Measurements from ENCODE around the gene SH2D1B. TPM values are rescaled to one million over a fixed set of nuclear protein-coding genes. Genes with fewer than 3 reads are reported as not detected.

The SH2D1B gene
- total RNA-seq, 3 donors from 2014 or later = 0.33 TPM; not detected in 2

- H3K27me3 ChIP-seq = no peaks in the 10 kb centered on the region
- H3K36me3 ChIP-seq = no peaks in the 10 kb centered on the region
- no peak for DNase-seq (ENCODE audit: low spot score in 2 of 2)
- H3K4me1 ChIP-seq = no peaks in the 10 kb centered on the region
- H3K27ac ChIP-seq = no peak overlapping the region
- intact Hi-C loops (cut with DNase I; ENCODE audit: low total_unique reads) = no loop called here
- H3K9me3 ChIP-seq = no peaks in the 10 kb centered on the region
- H3K4me3 ChIP-seq = no peak overlapping the region
- TF ChIP-seq POLR2AphosphoS5 (IDR thresholded peaks at IDR 0.05) = no peak
- no peak for TF ChIP-seq POLR2A (IDR thresholded peaks at IDR 0.05)
- no peak for TF ChIP-seq CTCF (IDR thresholded peaks at IDR 0.05)
Observed at GRCh38 chr1:162386292-162387225, 25.4 kb downstream of the SH2D1B start.

GRCh38 chr1:162385702-162386101 is 26.2 kb downstream of the SH2D1B start:
- intact Hi-C loops (cut with DNase I; ENCODE audit: low total_unique reads) = no loop called here
- Histone ChIP-seq H3K36me3 (no peaks in the 10 kb centered on the region), H3K27me3 (no peaks in the 10 kb centered on the region), H3K27ac (no peak overlapping the region), H3K4me3 (no peak overlapping the region), H3K9me3 (no peaks in the 10 kb centered on the region), H3K4me1 (no peaks in the 10 kb centered on the region)
- TF ChIP-seq POLR2AphosphoS5 (IDR thresholded peaks at IDR 0.05) (no peak), POLR2A (IDR thresholded peaks at IDR 0.05) (no peak), CTCF (IDR thresholded peaks at IDR 0.05) (no peak)
- DNase-seq (ENCODE audit: low spot score in 2 of 2) = no peak

GRCh38 chr1:162385280-162385623 is 26.7 kb downstream of the SH2D1B start:
- H3K36me3 ChIP-seq = no peaks in the 10 kb centered on the region
- no peak for DNase-seq (ENCODE audit: low spot score in 2 of 2)
- no peak overlapping the region for H3K4me3 ChIP-seq
- intact Hi-C loops (cut with DNase I; ENCODE audit: low total_unique reads) = no loop called here
- TF ChIP-seq CTCF (IDR thresholded peaks at IDR 0.05) (no peak), POLR2A (IDR thresholded peaks at IDR 0.05) (no peak), POLR2AphosphoS5 (IDR thresholded peaks at IDR 0.05) (no peak)
- no peak overlapping the region for H3K27ac ChIP-seq
- H3K9me3 ChIP-seq = no peaks in the 10 kb centered on the region
- no peaks in the 10 kb centered on the region for H3K4me1 ChIP-seq
- no peaks in the 10 kb centered on the region for H3K27me3 ChIP-seq

GRCh38 chr1:162384601-162385279 is 27.2 kb downstream of the SH2D1B start:
- no peaks in the 10 kb centered on the region for H3K36me3 ChIP-seq
- no peak overlapping the region for H3K4me3 ChIP-seq
- no peaks in the 10 kb centered on the region for H3K27me3 ChIP-seq
- no peaks in the 10 kb centered on the region for H3K4me1 ChIP-seq
- TF ChIP-seq POLR2A (IDR thresholded peaks at IDR 0.05) (no peak), CTCF (IDR thresholded peaks at IDR 0.05) (no peak), POLR2AphosphoS5 (IDR thresholded peaks at IDR 0.05) (no peak)
- intact Hi-C loops (cut with DNase I; ENCODE audit: low total_unique reads) = no loop called here
- no peak for DNase-seq (ENCODE audit: low spot score in 2 of 2)
- H3K9me3 ChIP-seq = no peaks in the 10 kb centered on the region
- no peak overlapping the region for H3K27ac ChIP-seq

GRCh38 chr1:162384116-162384515 is 27.8 kb downstream of the SH2D1B start:
- Histone ChIP-seq H3K36me3 (no peaks in the 10 kb centered on the region), H3K27ac (no peak overlapping the region), H3K27me3 (no peaks in the 10 kb centered on the region), H3K4me3 (no peak overlapping the region), H3K4me1 (no peaks in the 10 kb centered on the region), H3K9me3 (no peaks in the 10 kb centered on the region)
- no peak for TF ChIP-seq POLR2AphosphoS5 (IDR thresholded peaks at IDR 0.05)
- no peak for TF ChIP-seq CTCF (IDR thresholded peaks at IDR 0.05)
- no peak for TF ChIP-seq POLR2A (IDR thresholded peaks at IDR 0.05)
- DNase-seq (ENCODE audit: low spot score in 2 of 2) = no peak
- intact Hi-C loops (cut with DNase I; ENCODE audit: low total_unique reads) = no loop called here

Data from breast epithelium (tissue), 4 donors.